LHCN-M2 (cell line): ENCODE results near the gene ANKRD24. TPM values are rescaled to one million over a fixed set of nuclear protein-coding genes. Genes with fewer than 3 reads are reported as not detected.
A peak's percentile ranks its signal among the peaks of the same experiment; 100 is the strongest.
"Not testable (repeated sequence)": the region's sequence is repeated elsewhere in the genome, so short reads cannot be mapped to it uniquely, and the experiment has no call there.

Source experiments
- DNase-seq: peaks from one replicate; pipeline ENCODE4 v3.0.0-alpha.2; 2012; ENCODE audit warnings: low read depth
- polyA plus RNA-seq: library from polyadenylated mRNA; unstranded; fragments of >200 nt; gene quantifications from one replicate; pipeline ENCODE4 v1.2.1, GENCODE V29; 2012; ENCODE audit warnings: missing spikeins
- total RNA-seq: library from RNA; depleted of rRNA; stranded (reverse); fragments of >200 nt; gene quantifications from 2 replicates; pipeline ENCODE4 v1.2.3, GENCODE V29; 2014; rRNA removed

Gene ANKRD24
- total RNA-seq, result 0.13 and 0.17 TPM in 2 replicates
- polyA plus RNA-seq, result 0.06 TPM

GRCh38 chr19:4182084-4182810, at the start of gene ANKRD24, which contains the start of gene SIRT6:
ANKRD24 (plus strand) TSS chr19:4182689; CDS start chr19:4186426, 3,737 bp downstream.
SIRT6 (minus strand) TSS chr19:4182563; CDS start chr19:4182539, 24 bp downstream.
- DNase-seq, result peak; percentile 89

GRCh38 chr19:4134351-4134750, 48.1 kb upstream of the ANKRD24 start:
- DNase-seq, result no peak

- not testable (repeated sequence) for DNase-seq
Observed at GRCh38 chr19:4135386-4135785, 47.1 kb upstream of the ANKRD24 start.

- DNase-seq, result no peak
Observed at GRCh38 chr19:4136680-4137088, 45.8 kb upstream of the ANKRD24 start.

GRCh38 chr19:4138445-4138844, 44.0 kb upstream of the ANKRD24 start:
- no peak for DNase-seq

GRCh38 chr19:4139614-4140236, 42.8 kb upstream of the ANKRD24 start:
- peak; percentile 51 for DNase-seq

DNA sequence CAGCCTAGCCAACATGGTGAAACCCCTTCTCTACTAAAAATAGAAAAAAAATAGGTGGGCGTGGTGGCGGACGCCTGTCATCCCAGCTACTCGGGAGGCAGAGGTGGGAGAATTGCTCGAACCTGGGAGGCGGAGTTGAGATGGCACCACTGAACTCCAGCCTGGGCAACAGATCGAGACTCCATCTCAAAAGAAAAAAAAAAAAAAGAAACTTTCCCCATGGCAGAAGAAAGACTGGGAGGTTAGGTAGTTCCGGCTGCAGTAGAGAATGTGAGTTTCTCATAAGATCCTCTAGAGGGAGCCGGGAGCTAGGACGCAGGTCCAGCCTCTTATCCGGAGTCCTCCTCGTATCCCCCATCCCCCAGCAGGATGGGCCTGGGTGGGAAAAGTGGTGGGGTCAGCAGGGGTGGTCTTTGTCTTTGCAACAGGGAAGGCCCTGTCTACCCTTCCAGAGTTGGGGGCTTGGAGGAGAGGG, 42.2 kb upstream of the ANKRD24 start:
- peak; percentile 46 for DNase-seq

DNA sequence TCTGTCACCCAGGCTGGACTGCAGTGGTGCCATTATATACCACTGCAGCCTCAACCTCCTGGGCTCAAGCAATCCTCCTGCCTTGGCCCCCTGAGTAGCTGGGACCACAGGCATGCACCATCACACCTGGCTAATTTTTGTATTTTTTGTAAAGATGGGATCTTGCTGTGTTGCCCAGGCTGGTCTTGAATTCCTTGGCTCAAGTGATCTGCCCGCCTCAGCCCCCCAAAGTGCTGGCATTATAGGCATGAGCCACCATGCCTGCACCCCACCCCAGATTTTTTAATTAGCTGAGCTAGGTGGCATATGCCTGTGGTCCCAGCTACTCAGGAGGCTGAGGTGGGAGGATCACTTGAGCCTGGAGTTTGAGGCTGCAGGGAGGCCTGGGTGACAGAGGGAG, 39.6 kb upstream of the ANKRD24 start:
- DNase-seq, result not testable (repeated sequence)

- no peak for DNase-seq
Observed at GRCh38 chr19:4144666-4145249, 37.7 kb upstream of the ANKRD24 start.

GRCh38 chr19:4149518-4150288, 32.8 kb upstream of the ANKRD24 start:
- no peak for DNase-seq

DNA sequence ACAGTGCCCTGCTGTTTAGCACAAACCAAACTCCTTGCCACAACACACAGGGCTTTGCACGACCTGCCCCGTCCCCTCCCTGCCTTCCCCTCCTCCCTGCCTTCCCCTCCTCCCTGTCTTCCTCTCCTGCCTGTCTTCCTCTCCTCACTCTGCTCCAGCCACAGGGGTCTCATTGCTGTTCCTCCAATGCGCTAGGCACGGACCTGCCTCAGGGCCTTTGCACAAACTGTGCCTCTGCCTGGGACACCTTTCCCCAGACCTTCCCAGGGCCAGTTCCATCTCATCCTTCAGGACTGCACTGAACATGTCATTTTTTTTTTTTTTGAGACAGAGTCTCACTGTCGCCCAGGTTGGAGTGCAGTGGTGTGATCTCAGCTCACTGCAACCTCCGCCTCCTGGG, 30.9 kb upstream of the ANKRD24 start:
- no peak for DNase-seq

DNA sequence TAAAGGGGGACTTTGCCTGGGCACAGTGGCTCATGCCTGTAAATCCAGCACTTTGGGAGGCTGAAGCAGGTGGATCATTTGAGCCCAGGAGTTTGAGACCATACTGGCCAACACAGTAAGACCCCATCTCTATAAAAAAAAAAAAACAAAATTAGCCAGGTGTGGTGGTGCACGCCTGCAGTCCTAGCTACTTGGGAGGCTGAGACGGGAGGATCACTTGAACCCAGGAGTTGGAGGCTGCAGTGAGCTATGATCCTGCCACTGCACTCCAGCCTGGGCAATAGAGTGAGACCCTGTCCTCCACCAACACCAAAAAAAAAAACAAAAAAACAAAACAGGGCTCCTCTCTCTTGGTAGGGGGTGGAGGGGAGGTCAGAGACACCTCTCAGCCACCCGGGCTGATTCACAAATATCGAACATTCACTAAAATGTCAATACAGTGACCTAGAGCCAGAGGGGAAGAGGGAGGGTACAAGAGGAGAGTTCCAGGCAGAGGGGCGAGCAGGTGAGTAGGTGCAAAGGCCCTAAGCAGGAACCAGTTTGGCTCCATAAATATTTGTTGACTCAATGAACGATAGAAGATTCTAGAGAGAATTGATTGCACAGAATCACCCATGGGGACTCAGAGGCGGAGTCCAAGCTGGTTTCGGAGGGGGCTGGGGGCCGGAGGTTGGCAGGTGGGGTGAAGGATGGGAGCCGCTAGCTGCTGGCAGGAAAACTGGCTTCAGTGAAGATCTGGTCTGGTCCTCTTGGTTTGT, 30.1 kb upstream of the ANKRD24 start:
- DNase-seq, result no peak

GRCh38 chr19:4154571-4155312, 27.7 kb upstream of the ANKRD24 start:
- DNase-seq, result no peak

DNA sequence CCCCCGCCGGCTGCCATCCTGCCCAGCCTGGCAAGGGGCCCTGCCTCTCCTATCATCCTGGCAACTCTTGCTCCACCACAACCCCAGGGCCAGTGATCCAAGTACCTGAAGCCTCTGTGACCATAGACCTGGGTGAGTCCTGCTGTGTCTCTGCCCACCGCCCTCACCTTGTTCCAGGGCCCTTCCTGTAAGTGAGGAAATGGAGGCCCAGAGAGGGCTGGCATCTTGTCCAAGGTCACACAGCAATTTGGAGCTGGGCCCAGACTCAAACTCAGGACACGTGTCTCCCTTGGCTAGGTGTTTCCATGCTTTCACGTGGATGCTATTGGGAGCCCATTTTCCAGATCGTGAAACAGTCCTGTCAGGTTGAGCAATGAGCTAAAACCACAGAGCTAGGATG, 25.3 kb upstream of the ANKRD24 start:
- DNase-seq, result no peak

DNA sequence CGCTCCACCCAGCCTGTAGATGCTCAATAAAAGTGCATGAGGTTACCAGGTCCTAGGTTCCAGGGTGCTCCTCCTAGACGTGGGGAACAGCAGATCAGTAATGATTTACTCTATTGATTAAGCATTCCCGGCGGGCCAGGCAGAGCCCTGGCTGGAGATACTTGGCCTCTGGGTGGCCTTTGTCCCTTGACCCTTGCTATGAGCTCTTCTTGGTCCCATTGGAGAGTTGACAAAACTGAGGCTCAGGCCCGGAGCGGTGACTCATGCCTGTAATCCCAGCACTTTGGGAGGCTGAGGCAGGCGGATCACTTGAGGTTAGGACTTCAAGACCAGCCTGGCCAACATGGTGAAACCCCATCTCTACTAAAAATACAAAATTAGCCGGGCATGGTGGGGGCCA, 24.5 kb upstream of the ANKRD24 start:
- DNase-seq, result not testable (repeated sequence)

- DNase-seq, result no peak
Observed at GRCh38 chr19:4161415-4162077, 20.9 kb upstream of the ANKRD24 start.

GRCh38 chr19:4164262-4164661, 18.2 kb upstream of the ANKRD24 start:
- DNase-seq, result no peak

GRCh38 chr19:4171676-4172075, 10.8 kb upstream of the ANKRD24 start:
- DNase-seq, result no peak

DNA sequence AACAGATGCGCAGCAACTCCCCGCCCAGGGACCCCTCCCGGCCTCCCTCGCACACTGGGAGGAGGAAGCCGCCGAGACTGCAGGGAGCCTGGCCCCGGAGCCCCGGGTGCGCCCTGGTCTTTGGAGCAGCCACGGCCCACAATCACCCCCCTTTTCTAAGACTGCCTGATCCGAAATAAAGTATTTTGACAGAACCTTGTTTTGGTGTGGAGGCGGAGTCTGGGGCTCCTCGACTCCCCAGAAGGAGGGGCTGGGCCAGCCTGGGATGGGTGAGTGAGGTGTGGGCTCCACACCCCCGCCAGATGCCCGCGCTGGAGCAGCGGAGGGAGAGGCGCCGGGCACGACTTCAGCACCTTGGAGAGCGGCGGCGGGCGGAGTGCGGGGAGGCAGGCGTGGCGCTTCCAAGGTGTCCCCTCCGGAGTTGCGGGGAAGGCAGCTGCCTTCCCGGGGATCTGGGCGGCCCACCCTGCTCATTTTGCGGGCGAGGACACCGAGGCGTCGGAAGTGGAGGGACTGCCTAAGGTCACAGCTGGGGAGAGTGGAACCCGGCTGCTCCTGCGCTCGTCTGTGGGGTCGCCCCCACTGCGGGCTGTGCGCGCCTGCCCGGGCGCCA, 9.5 kb upstream of the ANKRD24 start:
- peak; percentile 29 for DNase-seq
